Fibroblast of lung (primary cell): ENCODE results near the gene CDH6.

Experiments used
- CTCF ChIP-seq, 2 donors: IDR thresholded peaks in 1 of 2; conservative IDR thresholded peaks in 1 of 2; 1 replicate in 1 of 2; 2 replicates in 1 of 2; pipeline ENCODE4 v1.5.1; 2011 to 2012; ENCODE audit warnings: low read length in 2 of 2, control low read depth in 1 of 2, inconsistent platforms in 1 of 2, low read depth in 1 of 2, mild to moderate bottlenecking in 1 of 2
- EZH2 ChIP-seq: IDR thresholded peaks from 2 replicates; pipeline ENCODE4 v1.5.1; 2012; ENCODE audit warnings: low read length, control low read depth, mild to moderate bottlenecking; ENCODE audit errors: missing control alignments

DNA sequence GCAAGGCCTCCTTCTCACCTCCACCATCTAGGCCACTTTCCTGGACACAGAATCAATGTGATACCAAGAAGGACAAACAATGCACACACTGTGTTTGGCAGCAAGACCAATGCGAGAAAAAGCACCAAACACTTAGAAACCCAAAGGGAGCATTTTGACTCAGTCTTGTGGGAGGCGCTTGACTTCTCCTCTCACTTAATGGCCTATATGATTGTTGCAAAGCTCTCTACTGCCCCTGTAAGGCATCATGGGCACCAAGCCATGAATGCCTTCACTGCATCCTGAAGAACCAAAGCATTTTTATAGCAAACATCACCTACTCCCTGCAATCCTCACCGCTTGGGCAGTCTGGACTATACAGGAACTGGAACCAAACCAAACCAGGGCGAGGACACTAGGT lies 57.5 kb downstream of the CDH6 start:
- TF ChIP-seq CTCF (conservative IDR thresholded peaks at IDR 0.05 in 1 of 2, IDR thresholded peaks at IDR 0.05 in 1 of 2; ENCODE audit: low read depth in 1 of 2, low read length in 2 of 2) = no peak
- TF ChIP-seq EZH2 = no peak
